SK-N-SH treated with all-trans-retinoic acid at 6 μM for 48 hours (cell line): ENCODE data around the gene MACROD1.

ENCODE experiments used
- ATAC-seq: fragments of 200-7000 bp; cut with Tn5 transposase; 3 replicates; pipeline ENCODE4 v1.9.1; 2020; ENCODE audit warnings: mild to moderate bottlenecking, moderate library complexity
- ARNTL ChIP-seq: fragments of 450-650 bp; formaldehyde crosslinking; IDR thresholded peaks from 2 replicates; pipeline ENCODE4 v1.5.0; 2020; ENCODE audit warnings: low read depth, mild to moderate bottlenecking, moderate library complexity, borderline replicate concordance
- BACH2 ChIP-seq: fragments of 250-450 bp; sonication (Bioruptor Pico); IDR thresholded peaks from 2 replicates; pipeline ENCODE4 v1.9.0; 2021; ENCODE audit warnings: mild to moderate bottlenecking, borderline replicate concordance
- GLIS3 ChIP-seq: fragments of 250-450 bp; sonication (Bioruptor Pico); IDR thresholded peaks from 2 replicates; pipeline ENCODE4 v1.5.0; 2020; ENCODE audit warnings: mild to moderate bottlenecking, moderate library complexity
- OSR1 ChIP-seq: fragments of 250-450 bp; sonication (Bioruptor Pico); IDR thresholded peaks from 2 replicates; pipeline ENCODE4 v1.8.0; 2022; ENCODE audit warnings: moderate library complexity, mild to moderate bottlenecking, inconsistent platforms
- PPARA ChIP-seq: fragments of 250-450 bp; sonication (Bioruptor Pico); IDR thresholded peaks from 2 replicates; pipeline ENCODE4 v1.5.0; 2020; ENCODE audit warnings: mild to moderate bottlenecking, borderline replicate concordance
- RARB ChIP-seq: fragments of 250-450 bp; sonication (Bioruptor Pico); IDR thresholded peaks from 2 replicates; pipeline ENCODE4 v1.8.0; 2021; ENCODE audit warnings: mild to moderate bottlenecking, moderate library complexity
- SNAI2 ChIP-seq: fragments of 250-450 bp; sonication (Bioruptor Pico); IDR thresholded peaks from 2 replicates; pipeline ENCODE4 v1.5.0; 2020; ENCODE audit warnings: mild to moderate bottlenecking, moderate library complexity
- TCF4 ChIP-seq: fragments of 250-450 bp; sonication (Bioruptor Pico); IDR thresholded peaks from 2 replicates; pipeline ENCODE4 v1.8.0; 2021; ENCODE audit warnings: mild to moderate bottlenecking, moderate library complexity, borderline replicate concordance
- ZC3H10 ChIP-seq: fragments of 250-450 bp; sonication (Bioruptor Pico); IDR thresholded peaks from 2 replicates; pipeline ENCODE4 v1.5.1; 2021; ENCODE audit warnings: mild to moderate bottlenecking, moderate library complexity
- ZFP3 ChIP-seq: fragments of 250-450 bp; sonication (Bioruptor Pico); IDR thresholded peaks from 2 replicates; pipeline ENCODE4 v1.5.0; 2020; ENCODE audit warnings: mild to moderate bottlenecking, moderate library complexity
- ZFP30 ChIP-seq: fragments of 450-650 bp; formaldehyde crosslinking; IDR thresholded peaks from 2 replicates; pipeline ENCODE4 v1.5.0; 2022; ENCODE audit warnings: mild to moderate bottlenecking, moderate library complexity
- ZNF565 ChIP-seq: fragments of 450-650 bp; formaldehyde crosslinking; conservative IDR thresholded peaks from 2 replicates; pipeline ENCODE4 v1.5.0; 2020; ENCODE audit warnings: low read depth, mild to moderate bottlenecking, moderate library complexity
- ZNF70 ChIP-seq: fragments of 450-650 bp; formaldehyde crosslinking; IDR thresholded peaks from 2 replicates; pipeline ENCODE4 v1.5.0; 2020; ENCODE audit warnings: mild to moderate bottlenecking, moderate library complexity
- ZNF8 ChIP-seq: fragments of 450-650 bp; formaldehyde crosslinking; IDR thresholded peaks from 2 replicates; pipeline ENCODE4 v1.5.0; 2020; ENCODE audit warnings: mild to moderate bottlenecking, moderate library complexity
- TF ChIP-seq, protein P1 (sequence below): fragments of 250-450 bp; sonication (Bioruptor Pico); IDR thresholded peaks from 2 replicates; pipeline ENCODE4 v1.5.0; 2020; ENCODE audit warnings: mild to moderate bottlenecking, moderate library complexity
- TF ChIP-seq, protein P2 (sequence below): fragments of 250-450 bp; sonication (Bioruptor Pico); IDR thresholded peaks from 2 replicates; pipeline ENCODE4 v1.8.0; 2020; ENCODE audit warnings: mild to moderate bottlenecking, moderate library complexity, borderline replicate concordance

Gene MACROD1

DNA sequence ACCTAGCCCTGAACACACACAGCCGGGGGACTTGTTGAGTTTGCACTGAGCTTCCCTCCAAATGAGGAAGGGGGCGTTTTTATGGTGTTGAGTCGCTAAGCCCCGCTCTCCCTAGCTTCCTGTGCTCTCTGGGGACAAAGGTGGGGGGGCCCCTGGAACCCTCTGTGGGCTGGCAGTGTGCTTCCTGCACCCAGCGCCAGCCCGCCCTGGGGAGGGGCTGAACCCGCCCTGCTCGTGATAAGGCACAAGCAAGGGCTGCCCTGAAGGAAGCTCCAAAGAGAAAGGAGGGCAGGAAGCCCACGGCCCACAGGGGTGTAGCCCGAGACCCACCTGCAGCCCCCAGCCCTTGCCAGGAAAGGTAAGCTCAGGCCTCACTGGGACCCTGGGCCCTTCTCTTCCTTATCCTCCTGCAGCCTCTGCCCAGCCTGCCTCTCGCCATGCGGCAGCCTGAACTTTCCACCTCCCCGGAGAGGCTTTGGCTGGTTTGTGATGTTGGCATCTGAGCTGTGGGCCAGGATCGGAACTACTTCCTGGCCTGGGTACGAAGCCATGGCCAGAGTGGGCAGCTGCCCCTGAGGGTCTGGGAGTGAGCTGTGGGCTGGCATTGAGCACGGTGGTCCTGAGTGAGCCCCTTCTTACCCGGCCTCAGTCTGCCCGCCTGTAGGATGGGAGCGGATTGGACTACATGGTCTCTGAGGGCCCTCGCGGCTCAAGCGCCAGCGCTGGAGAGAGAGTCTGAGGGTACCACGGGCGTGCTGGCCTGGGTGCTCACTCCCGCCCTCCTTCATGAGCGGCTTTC is 40.7 kb upstream of the MACROD1 start, which contains the start of gene FERMT3:
Gene FERMT3 (plus strand): TSS at position 265 of the 799 bp plus-strand sequence. CDS start 644 bp downstream, outside the sequence.
- ATAC-seq: no peak
- TF ChIP-seq BACH2 (CRISPR knock-in tag) (no peak), ZNF8 (CRISPR knock-in tag) (no peak), SNAI2 (CRISPR knock-in tag) (no peak), TCF4 (CRISPR knock-in tag) (no peak), OSR1 (no peak), ZNF565 (CRISPR knock-in tag) (no peak), ARNTL (no peak)

DNA sequence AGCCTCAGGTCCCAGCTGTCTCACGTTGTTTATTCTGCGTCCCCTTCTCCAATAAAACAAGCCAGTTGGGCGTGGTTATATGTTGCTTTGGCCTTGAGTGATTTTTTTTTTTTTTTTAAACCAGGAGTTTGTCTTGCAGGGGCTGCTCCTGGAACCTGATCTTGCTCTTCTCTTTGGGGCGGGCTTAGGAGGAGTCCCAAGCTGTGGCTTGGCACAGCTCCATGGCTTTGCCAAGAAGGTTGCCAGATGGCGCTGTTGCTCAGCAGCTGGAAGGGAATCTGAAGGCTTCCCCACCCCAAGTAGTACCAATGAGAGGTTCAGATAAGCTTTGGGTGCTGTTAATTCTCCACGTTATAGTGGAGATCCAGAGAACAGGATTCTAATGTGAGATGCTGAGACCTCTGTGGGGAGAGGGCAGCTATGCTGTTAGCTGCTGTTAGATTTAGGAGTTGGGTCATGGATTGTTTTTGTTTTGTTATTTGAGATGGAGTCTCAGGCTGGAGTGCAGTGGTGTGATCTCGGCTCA is 38.6 kb upstream of the MACROD1 start:
- peak; percentile 82 for ATAC-seq
- TF ChIP-seq, protein P1, sequence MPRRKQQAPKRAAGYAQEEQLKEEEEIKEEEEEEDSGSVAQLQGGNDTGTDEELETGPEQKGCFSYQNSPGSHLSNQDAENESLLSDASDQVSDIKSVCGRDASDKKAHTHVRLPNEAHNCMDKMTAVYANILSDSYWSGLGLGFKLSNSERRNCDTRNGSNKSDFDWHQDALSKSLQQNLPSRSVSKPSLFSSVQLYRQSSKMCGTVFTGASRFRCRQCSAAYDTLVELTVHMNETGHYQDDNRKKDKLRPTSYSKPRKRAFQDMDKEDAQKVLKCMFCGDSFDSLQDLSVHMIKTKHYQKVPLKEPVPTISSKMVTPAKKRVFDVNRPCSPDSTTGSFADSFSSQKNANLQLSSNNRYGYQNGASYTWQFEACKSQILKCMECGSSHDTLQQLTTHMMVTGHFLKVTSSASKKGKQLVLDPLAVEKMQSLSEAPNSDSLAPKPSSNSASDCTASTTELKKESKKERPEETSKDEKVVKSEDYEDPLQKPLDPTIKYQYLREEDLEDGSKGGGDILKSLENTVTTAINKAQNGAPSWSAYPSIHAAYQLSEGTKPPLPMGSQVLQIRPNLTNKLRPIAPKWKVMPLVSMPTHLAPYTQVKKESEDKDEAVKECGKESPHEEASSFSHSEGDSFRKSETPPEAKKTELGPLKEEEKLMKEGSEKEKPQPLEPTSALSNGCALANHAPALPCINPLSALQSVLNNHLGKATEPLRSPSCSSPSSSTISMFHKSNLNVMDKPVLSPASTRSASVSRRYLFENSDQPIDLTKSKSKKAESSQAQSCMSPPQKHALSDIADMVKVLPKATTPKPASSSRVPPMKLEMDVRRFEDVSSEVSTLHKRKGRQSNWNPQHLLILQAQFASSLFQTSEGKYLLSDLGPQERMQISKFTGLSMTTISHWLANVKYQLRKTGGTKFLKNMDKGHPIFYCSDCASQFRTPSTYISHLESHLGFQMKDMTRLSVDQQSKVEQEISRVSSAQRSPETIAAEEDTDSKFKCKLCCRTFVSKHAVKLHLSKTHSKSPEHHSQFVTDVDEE (CRISPR knock-in tag): no peak
- TF ChIP-seq, protein P2, sequence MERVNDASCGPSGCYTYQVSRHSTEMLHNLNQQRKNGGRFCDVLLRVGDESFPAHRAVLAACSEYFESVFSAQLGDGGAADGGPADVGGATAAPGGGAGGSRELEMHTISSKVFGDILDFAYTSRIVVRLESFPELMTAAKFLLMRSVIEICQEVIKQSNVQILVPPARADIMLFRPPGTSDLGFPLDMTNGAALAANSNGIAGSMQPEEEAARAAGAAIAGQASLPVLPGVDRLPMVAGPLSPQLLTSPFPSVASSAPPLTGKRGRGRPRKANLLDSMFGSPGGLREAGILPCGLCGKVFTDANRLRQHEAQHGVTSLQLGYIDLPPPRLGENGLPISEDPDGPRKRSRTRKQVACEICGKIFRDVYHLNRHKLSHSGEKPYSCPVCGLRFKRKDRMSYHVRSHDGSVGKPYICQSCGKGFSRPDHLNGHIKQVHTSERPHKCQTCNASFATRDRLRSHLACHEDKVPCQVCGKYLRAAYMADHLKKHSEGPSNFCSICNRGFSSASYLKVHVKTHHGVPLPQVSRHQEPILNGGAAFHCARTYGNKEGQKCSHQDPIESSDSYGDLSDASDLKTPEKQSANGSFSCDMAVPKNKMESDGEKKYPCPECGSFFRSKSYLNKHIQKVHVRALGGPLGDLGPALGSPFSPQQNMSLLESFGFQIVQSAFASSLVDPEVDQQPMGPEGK (CRISPR knock-in tag): no peak
- no peak for TF ChIP-seq PPARA (CRISPR knock-in tag)

DNA sequence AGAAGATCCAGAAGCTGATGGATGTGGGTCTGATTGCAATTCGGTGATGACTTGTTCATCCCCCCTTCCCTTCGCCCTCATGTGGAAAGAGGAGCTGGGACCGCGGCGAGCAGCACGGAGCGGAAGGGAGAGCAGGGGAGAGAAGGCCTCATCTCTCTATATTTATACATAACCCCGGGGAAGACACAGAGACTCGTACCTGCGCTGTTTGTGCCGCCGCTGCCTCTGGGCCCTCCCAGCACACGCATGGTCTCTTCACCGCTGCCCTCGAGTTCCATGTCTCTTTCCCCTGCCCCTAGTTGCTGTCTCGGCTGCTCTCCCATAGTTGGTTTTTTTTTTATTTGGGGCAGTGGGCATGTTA is 38.1 kb upstream of the MACROD1 start:
- no peak for ATAC-seq
- TF ChIP-seq GLIS3 (CRISPR knock-in tag) (no peak), ZFP3 (CRISPR knock-in tag) (no peak), TCF4 (CRISPR knock-in tag) (no peak), ZNF70 (CRISPR knock-in tag) (no peak), ZFP30 (CRISPR knock-in tag) (no peak), OSR1 (no peak), RARB (CRISPR knock-in tag) (no peak), ZC3H10 (CRISPR knock-in tag) (no peak)
- TF ChIP-seq, protein P2 (CRISPR knock-in tag): no peak
- TF ChIP-seq, protein P1 (CRISPR knock-in tag): no peak
- TF ChIP-seq, all 23 proteins: peak for 0

DNA sequence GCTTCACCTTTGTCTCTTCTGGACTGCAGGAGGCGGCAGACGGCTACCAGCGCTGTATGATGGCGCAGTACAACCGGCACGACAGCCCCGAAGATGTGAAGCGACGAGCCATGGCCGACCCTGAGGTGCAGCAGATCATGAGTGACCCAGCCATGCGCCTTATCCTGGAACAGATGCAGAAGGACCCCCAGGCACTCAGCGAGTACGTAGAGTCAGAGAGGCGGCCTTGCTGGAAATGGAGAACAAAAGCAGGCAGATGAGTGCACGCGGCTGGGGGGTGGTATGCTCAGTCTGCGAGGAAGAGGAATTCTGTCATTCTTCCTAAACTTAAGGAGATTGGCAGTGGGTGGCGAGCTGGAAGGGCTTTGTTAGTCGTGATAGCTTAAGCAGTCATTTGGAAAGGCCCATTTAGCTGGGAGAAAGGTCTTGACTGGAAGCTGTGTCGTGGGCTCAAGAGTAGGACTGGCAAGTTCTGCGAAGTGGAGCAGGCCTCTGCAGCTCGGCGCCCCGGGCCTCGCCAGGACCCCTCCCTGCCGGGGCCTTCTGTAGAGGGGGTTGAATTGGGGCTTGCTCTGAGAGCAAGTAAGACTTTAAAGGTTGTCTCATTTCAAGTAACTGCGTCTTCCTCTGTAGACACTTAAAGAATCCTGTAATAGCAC is 37.6 kb upstream of the MACROD1 start:
- TF ChIP-seq SNAI2 (CRISPR knock-in tag) (no peak), RARB (CRISPR knock-in tag) (no peak)
- no peak for ATAC-seq
